SK-N-SH (cell line): ENCODE data around the gene PIK3R1. TPM values are rescaled to one million over a fixed set of nuclear protein-coding genes. Genes with fewer than 3 reads are reported as not detected.

Experiments used
- CHD2 ChIP-seq: fragments of 150-350 bp; IDR thresholded peaks from 2 replicates; pipeline ENCODE4 v1.6.1; 2018; ENCODE audit warnings: low read length; ENCODE audit not compliant: partially characterized antibody
- ELF1 ChIP-seq: IDR thresholded peaks from 2 replicates; pipeline ENCODE4 v1.4.0; 2012
- EP300 ChIP-seq, 2 experiments: IDR thresholded peaks; 2 replicates each; pipeline versions ENCODE4 v1.4.0 to v1.6.1; 2012; ENCODE audit warnings: borderline replicate concordance in 1 of 2, low read depth in 1 of 2, low read length in 1 of 2
- EZH2phosphoT487 ChIP-seq: fragments of 200-600 bp; sonication (generic); IDR thresholded peaks from 2 replicates; pipeline ENCODE4 v1.6.1; 2017; ENCODE audit warnings: low read depth, mixed run types, mild to moderate bottlenecking, antibody characterized with exemption, moderate library complexity, borderline replicate concordance
- FOXM1 ChIP-seq: IDR thresholded peaks from 2 replicates; pipeline ENCODE4 v1.4.0; 2012; ENCODE audit warnings: low read depth, mild to moderate bottlenecking
- MAX ChIP-seq: IDR thresholded peaks from 2 replicates; pipeline ENCODE4 v1.4.0; 2012; ENCODE audit warnings: low read depth
- MXI1 ChIP-seq: IDR thresholded peaks from 2 replicates; pipeline ENCODE4 v1.6.1; 2012; ENCODE audit warnings: mild to moderate bottlenecking, low read depth, low read length, improper control_type of control experiment
- NFIC ChIP-seq: IDR thresholded peaks from 2 replicates; pipeline ENCODE4 v1.4.0; 2012; ENCODE audit warnings: borderline replicate concordance
- PBX3 ChIP-seq: IDR thresholded peaks from 2 replicates; pipeline ENCODE4; 2012
- RCOR1 ChIP-seq: fragments of 150-350 bp; IDR thresholded peaks from 2 replicates; pipeline ENCODE4 v1.6.1; 2017; ENCODE audit warnings: antibody characterized with exemption, low read length
- RFX5 ChIP-seq: IDR thresholded peaks from 2 replicates; pipeline ENCODE4 v1.6.1; 2012; ENCODE audit warnings: mild to moderate bottlenecking, improper control_type of control experiment, low read length
- RXRA ChIP-seq: IDR thresholded peaks from 2 replicates; pipeline ENCODE4 v1.4.0; 2012; ENCODE audit warnings: low read depth, mild to moderate bottlenecking, borderline replicate concordance
- SIN3A ChIP-seq: IDR thresholded peaks from 2 replicates; pipeline ENCODE4 v1.6.1; 2012; ENCODE audit warnings: low read depth, mild to moderate bottlenecking, low read length, moderate library complexity, borderline replicate concordance
- SMC3 ChIP-seq: IDR thresholded peaks from 2 replicates; pipeline ENCODE4 v1.6.1; 2012; ENCODE audit warnings: low read depth, low read length, improper control_type of control experiment
- TAF1 ChIP-seq: IDR thresholded peaks from 2 replicates; pipeline ENCODE4 v1.6.1; 2012; ENCODE audit warnings: low read depth, mild to moderate bottlenecking, low read length, moderate library complexity, borderline replicate concordance
- TCF12 ChIP-seq: IDR thresholded peaks from 2 replicates; pipeline ENCODE4 v1.4.0; 2012
- USF2 ChIP-seq: fragments of 150-350 bp; IDR thresholded peaks from 2 replicates; pipeline ENCODE4 v1.6.1; 2017; ENCODE audit warnings: antibody characterized with exemption, low read length, low read depth, borderline replicate concordance
- YY1 ChIP-seq: IDR thresholded peaks from 2 replicates; pipeline ENCODE4 v1.4.0; 2012; ENCODE audit warnings: low read depth, mild to moderate bottlenecking
- ZBTB33 ChIP-seq: IDR thresholded peaks from 2 replicates; pipeline ENCODE4 v1.4.0; 2012; ENCODE audit warnings: low read depth, borderline replicate concordance
- polyA plus RNA-seq, 3 experiments: library from polyadenylated mRNA; depleted of rRNA; stranded (reverse); fragments of >200 nt; gene quantifications; 2 replicates each; pipeline ENCODE4 v1.2.3, GENCODE V29; 2012

PIK3R1 gene
- polyA plus RNA-seq, 1 of the 3 experiments (the other 2 are of a cell fraction): 2.0 TPM

- TF ChIP-seq ZBTB33 (no peak), USF2 (no peak), CHD2 (no peak), EP300 (IDR thresholded peaks at IDR 0.05; ENCODE audit: borderline replicate concordance in 1 of 2, low read depth in 1 of 2, low read length in 1 of 2) (no peak), FOXM1 (no peak), RFX5 (peak; percentile 56; the same call in 1 of the 2 replicates), PBX3 (no peak), TAF1 (no peak), MAX (no peak), NFIC (no peak), SMC3 (peak; percentile 88), ELF1 (no peak), YY1 (no peak), RXRA (no peak), RCOR1 (no peak), SIN3A (no peak), MXI1 (0 out of 2 replicates have a peak, but pooled peaks have one; percentile 29), EZH2phosphoT487 (no peak), TCF12 (no peak)
Observed at GRCh38 chr5:68252673-68253623, 37.4 kb downstream of the PIK3R1 start (continued).
